Right renal pelvis (tissue), 4 donors: ENCODE data around the gene AFF3. TPM values are rescaled to one million over a fixed set of nuclear protein-coding genes. Genes with fewer than 3 reads are reported as not detected.
"Not testable (repeated sequence)": the region's sequence is repeated elsewhere in the genome, so short reads cannot be mapped to it uniquely, and the experiment has no call there.

Experiments
- DNase-seq, 4 donors: peaks; one replicate each; pipeline ENCODE4 v3.0.0-alpha.2; 2013; ENCODE audit warnings: low read depth in 4 of 4, low spot score in 3 of 4, missing footprints in 1 of 4
- polyA plus RNA-seq, 4 donors: library from polyadenylated mRNA; unstranded; fragments of 120-200 nt; gene quantifications; one replicate each; pipeline ENCODE4 v1.2.1, GENCODE V29; 2013; ENCODE audit not compliant: insufficient read length in 4 of 4

AFF3 gene
- polyA plus RNA-seq, 4 donors = 18.3 to 25.4 (median 20.9) TPM

DNA sequence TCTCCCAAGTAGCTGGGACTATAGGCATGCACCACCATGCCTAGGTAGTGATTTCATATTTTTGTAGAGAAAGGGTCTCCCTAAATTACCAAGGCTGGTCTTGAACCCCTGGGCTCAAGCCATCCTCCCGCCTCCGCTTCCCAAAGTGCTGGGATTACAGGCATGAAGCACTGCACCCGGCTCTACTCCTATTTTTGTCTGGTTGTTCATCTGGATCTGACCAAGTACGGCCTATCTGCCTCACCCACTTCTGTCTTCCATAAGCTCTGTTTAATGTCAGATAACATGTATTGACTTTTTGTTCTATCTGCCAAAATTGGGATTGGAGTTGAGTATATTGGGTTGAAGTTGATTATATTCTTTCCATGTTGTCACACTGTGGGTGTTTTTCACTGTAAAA lies 198.4 kb downstream of the AFF3 start:
- no peak for DNase-seq

DNA sequence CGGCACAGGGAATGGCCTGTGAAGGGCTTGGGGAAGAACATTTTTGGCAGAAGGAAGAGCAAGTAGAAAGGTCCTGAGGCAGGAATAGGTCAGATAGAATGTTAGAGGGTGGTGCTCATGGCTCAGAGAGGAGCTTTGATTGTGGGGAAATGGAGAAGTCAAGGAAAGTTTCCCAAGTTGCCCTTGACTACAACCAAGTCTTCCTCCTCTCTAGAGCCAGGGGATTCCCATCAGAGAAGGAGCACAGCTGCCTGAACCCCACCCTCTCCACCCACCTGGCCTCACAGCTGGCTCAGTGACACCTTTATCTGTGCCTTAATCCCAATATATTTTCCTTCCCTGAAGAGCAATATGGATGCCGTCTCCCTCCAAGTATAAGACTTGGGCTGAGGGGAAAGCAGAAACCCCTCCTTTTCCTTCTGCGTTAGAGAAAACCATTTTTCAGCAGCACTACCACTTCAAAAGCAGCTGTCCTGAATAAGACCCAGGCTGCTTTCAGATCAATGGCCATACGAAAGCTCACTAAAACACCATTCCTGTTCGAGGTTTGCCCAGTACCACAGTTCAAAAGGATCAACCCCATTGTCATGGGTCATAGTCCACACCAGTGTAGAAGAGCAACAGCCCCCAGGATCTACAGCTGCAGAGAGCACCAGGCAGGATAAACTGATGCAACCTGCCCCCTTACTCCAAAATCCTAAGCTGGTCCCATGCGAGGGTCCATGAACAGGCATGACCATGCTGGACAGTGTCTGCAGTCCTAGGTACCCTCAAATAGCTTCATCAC lies 199.6 kb downstream of the AFF3 start:
- DNase-seq = no peak

DNA sequence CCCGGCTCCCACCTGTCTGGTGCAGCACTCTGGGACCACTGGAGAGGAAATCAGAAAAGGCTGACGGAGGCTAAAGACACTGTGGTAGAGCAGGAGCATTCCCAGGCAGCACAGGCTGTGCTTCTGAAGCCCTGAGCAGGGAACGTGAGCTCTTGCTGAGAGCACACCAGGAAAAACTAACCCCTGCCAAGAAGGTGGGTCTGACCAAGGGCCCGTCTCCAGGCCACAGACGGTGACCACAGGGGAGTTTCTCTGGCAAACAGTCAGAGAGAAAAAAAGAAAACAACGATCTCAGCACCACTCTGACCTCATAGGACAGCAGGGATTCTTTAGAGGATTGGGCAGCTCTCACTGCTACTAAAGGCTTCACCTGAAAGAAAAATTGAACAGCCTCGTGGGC lies 201.4 kb downstream of the AFF3 start:
- no peak for DNase-seq

DNA sequence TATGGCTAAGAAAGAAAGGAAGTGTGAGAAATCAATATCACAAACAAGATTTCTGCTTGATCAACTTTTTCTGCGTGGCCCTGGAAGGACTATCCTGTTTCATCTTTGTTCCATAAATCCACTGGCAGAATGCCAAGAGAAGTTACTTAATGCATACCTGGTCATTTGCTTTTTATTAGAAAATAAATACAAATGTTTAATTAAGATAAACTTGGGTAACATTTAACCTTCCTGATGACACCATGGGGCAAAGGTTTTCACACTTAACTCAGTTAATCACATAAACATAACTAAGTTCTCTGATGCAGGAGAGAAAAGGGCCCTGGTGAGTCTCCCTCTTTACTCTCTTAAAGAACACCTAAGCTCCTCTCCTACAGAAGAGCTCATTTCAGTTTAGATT lies 203.3 kb downstream of the AFF3 start:
- no peak for DNase-seq

DNA sequence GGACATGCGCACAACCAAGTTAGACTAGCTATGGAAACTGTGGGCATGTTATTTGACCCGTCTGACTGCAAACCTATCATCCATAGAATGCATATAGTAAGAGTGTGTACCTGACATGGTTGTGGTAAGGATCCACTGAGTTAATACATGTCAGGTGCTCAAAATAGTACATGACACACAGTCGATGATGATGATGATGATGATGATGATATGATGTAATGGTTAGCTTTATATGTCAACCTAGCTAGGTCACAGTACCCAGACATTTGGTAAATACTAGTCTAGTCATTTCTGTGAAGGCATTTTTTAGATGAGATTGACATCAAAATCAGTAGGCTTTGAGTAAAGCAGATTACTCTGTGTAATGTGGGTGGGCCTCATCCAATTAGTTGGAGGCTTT lies 204.1 kb downstream of the AFF3 start:
- no peak for DNase-seq

DNA sequence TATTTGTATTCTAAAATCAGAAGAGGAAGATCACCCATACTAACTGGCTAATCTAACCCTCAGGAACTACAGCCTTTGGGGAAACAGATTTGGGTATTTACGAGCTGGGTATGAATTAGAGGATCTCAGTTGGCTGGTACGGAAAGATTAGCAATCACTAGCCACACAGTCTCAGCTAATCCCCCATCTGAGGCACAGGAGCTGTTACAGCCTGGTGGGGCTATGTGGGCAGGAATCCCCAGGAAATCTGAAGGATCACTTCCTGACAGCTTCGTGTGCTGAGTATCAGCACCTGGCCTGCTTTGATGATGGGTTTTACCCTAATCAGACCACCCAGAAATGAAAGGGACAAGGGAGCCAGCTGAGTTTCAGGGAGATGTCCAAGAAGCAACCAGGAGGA lies 206.3 kb downstream of the AFF3 start:
- no peak for DNase-seq

DNA sequence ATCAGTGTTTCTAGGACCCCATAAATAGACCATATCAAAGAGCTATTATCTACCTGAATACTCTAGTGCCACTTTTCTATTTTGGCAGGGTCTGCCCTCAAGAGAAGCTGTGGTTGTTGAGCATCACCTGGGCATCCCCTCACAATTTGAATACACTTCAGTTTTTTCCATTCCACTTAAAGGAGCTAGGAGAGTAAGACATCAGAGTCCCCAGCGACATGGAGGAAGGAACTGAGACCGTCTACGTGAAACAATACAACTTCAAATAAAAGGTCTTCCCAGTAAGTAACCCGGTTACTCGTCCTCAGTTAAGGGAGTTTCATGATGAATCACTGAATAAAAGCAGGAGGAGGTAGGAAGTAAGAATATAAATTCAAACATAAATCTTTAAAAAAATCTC lies 206.7 kb downstream of the AFF3 start:
- no peak for DNase-seq

DNA sequence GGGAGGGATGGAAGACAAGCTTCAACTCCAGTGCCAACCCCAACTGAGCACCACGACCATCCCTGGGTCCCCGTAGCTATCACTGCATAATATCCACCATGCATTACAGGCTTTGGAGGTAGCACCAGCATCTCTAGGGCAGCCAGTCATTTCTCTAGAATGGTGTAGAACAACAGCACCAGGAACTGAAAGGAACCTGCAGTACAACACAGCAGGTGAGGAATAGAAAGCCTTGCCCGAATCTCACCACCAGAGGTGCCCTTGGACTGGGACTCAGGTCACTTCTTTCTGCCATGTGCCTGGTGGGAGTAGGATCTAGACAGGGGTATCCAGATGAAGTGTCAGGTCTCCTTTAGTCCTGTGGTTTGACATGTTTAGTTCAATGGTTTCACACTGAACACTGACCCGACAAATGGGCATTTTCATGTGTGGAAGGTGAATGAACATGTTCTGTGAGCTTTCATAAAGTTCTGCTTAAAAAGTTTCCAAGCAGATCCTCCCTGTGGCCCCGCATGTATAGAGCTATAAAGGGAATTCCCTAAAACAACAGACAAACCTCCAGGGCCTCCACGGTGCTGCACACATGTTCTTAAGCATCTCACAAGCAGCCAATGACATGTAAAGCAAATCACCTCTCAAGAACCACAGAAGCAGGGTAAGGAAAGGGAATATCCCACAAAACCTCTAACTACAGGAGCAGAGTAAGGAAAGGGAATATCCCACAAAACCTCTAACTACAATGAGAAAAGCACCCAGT lies 208.3 kb downstream of the AFF3 start:
- DNase-seq = no peak

DNA sequence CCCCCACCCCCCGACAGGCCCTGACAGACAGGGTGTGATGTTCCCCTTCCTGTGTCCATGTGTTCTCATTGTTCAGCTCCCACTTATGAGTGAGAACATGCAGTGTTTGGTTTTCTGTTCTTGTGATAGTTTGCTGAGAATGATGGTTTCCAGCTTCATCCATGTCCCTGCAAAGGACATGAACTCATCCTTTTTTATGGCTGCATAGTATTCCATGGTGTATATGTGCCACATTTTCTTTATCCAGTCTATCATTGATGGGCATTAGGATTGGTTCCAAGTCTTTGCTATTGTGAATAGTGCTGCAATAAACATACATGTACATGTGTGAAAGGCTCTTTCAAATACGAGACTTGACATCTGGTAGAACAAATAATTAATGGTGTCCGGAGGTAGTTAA lies 208.9 kb downstream of the AFF3 start:
- DNase-seq = not testable (repeated sequence)

DNA sequence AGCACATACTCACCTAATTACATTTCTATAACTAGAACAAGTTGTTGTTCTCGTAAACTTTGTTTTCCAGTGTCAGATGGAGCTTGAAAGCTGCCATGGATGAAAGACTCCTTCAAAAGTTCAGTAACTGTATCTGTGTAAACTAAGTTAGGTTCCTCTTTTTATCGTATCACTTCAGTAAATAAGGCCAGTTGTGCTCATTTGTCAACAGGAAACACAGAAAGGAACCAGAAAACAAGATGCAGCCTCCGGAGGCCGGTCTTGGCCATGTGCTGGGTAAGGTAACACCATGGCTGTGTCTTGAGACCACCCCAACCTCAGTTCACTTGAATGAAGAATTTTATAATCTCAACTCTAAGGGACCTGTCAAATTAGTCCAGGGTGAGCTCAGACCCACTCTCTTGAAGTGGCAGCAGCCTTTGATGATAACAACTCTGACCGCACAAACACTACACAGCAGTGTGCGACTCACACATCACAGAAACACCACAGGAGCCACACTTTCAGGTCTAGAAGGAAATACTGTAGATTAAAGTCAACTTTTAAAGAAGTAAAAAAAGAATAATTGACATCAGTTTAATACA lies 213.8 kb downstream of the AFF3 start:
- DNase-seq = no peak

DNA sequence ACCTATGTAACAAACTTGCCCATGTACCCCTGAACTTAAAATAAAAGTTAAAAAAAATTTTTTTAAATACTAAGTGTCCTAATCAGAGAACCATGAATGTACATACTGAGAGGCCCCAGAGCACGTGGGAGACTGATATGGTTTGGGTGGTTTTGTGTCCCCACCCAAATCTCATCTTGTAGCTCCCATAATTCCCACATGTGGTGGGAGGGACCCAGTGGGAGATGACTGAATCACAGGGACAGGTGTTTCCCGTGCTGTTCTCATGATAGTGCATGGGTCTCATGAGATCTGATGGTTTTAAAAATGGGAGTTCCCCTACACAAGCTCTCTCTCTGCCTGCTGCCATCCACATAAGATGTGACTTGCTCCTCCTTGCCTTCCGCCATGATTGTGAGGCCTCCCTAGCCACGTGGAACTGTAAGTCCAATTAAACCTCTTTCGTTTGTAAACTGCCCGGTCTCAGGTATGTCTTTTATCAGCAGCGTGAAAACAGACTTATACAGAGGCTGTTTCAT lies 214.6 kb downstream of the AFF3 start:
- not testable (repeated sequence) for DNase-seq

DNA sequence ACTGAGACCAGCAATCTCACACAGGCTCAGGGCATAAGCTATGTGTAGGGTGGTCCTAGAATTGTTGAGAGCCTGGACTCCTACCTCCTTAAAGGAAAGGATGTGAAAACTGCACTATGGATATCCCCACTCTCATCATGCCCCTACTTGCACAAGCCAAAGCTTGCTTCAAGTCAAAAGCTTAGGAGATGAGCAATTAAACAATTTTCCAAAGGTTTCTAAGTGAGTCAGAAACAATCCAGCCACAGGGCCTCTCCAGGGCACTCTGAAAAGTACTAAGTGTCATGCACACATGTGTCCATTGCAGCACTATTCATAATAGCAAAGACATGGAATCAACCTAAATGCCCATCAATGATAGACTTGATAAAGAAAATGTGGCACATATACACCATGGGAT lies 215.4 kb downstream of the AFF3 start:
- DNase-seq = no peak

DNA sequence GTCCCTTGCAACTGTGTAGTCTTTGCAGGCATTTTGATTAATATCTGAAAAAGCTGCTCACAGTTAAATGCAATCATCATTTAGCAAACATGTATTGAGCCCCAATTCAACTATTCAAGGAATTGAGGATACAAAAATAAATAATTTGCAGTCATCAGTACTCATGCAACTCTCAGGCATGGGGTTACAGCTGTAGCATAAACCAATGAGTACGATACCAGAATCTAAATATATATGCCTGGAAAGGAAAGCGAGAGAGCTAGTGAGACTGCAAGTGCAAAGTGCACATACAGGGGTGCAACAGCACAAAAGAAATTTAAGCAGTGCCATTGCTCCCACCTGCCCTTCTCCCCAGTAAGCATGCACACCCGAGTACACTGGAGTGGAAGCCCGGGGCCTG lies 216.4 kb downstream of the AFF3 start:
- DNase-seq = no peak

DNA sequence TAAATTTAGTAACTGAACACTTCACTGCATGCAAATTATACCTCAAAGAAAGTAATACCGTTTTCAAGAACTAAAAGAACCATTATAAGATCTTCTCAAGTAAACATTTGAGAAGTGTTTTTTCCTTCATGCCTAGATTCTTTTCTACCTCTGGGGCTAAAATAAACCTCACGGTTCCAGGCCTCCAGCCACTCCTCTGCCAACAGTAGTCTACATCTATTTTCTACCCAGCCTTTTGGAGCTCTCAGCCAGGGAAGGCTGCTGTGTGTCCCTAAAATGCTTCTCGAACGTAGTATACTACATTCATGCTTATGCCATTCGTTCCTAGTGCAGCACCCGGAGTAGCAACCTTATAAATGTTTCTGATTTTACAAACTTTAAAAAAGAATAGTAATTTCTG lies 219.7 kb downstream of the AFF3 start:
- DNase-seq = no peak

DNA sequence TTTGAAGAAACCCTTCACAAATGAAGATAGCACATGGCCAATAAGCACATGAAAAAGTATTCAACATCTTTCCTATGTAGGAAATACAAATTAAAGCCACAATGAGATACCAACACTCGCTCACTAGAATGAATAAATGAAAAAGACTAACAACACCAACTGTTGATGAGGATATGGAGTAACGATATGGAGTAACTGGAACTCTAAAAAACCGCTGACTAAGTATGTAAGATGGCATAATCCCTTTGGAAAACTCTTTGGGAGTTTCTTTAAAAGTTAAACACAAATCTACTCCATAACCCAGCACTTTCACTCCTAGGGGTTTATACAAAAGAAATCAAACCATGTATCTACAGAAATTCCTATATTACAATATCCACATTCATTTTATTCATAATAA lies 220.5 kb downstream of the AFF3 start:
- no peak for DNase-seq

DNA sequence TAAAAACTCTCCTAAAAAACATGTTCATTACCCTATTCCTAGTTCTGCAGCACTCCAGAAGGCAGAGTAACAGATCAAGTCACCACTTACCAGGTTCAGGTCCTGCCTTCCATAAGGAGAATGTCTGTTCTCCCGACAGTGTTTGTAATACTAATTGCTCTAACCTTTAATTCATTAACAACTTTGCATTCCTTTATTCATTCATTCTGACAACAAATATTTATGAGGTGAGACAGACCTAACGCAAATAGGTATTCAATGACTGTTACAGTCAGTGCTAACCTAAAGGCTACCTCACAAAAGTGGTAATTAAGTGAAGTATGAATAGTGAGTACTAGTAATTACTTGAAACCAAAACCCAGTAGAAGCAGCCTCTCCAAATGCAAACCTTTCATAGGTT lies 224.0 kb downstream of the AFF3 start:
- no peak for DNase-seq

DNA sequence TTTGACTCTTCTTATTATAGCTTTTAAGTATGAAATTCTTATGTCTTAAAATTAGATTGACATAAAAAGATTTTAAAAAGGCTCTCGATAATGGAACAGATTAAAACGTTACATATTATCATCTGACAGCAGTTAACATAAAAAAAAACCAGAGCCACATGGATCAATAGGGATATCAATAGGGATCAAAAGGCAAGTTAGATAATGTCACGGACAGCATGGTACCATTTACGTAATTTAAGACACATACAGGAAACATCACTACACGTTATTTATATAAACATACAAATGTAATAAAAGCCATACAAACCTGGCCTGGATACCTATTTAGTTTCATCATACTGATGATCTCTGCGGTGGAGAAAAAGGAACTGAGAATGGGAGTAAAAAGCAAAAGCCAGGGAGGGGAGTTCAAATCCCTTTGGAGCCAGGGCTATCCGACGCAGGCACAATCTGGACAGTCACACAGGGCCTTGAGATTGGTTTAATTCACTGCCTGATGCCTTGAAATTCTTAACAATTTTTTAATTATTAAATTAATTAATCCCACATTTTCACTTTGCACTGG lies 227.2 kb downstream of the AFF3 start:
- no peak for DNase-seq

DNA sequence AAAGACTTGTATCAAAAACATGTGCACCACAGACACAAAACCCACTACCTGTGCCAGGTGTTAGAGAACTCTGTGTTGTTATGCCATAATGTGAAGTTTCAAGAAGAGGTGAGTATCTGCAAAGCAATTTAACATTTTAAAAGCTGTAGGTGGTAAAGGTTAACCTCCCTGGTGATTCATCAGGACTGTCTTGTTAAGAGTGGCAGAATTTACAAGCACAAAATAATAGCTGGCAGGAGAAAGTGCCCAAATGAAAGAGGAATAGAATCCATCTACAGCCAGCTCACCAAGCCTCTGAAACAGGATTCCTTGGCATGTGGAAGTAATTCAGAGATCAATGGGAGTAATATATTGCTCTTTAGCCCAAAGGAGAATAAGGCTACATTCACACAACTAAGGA lies 230.7 kb downstream of the AFF3 start:
- DNase-seq = no peak

DNA sequence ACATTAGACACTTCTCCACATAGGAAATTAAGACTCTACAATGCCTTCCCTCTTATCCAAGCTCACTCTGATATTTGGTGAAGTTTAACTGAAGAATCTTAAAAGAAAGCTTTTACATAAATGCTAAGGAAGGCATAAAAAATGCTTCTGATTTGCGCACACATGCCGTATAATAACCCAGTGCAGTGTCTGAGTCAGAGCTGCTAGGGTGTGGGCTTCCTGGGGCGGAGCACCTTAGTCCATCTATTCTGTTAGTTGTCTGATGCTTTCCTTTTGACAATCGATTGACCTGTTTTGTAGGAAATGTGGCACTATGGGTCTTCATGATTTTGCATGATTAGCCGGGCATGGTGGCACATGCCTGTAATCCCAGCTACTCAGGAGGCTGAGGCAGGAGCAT lies 231.5 kb downstream of the AFF3 start:
- no peak for DNase-seq

DNA sequence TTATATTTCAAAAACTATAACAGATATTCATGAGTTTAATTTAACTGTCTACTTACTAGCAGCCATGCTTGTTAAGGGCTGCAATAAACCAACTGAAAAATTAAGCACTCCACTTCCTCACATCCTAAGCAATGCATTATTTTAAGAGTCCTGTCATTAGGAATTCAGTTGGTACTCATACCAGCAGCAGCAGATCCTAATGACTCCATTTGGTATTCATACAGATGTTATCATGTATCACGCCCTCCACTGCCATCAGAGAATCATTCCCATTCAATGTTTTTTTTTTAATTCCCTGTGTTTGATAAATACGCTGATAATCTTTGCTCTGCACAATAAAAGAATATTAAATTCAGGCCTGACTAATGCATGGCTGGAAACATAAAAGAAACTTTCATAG lies 236.8 kb downstream of the AFF3 start:
- no peak for DNase-seq

DNA sequence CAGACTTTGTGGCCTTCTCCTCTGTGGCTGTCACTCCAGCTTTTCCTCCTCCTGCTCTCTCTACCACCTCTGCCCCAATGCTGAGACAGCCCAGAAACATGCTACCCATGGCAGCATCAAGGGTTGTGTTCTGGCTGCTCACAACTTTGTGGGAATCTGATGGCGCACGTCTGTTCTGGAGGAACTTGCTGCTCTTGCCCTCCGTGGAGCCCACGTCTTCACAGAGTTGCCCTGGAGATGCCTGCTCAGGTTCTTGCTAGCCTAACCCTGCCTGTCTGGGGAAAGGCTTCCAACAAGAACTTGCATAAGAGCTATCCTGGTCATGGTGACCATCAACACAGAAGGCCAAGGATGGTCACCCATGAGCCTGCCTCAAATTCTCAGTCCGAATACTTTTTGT lies 237.4 kb downstream of the AFF3 start:
- DNase-seq = no peak
